Central memory CD4-positive, alpha-beta T cell (primary cell): ENCODE measurements around the gene S100A7.

ENCODE experiments used
- DNase-seq: peaks from one replicate; pipeline ENCODE4 v3.0.0; 2022
- total RNA-seq, 3 experiments: gene quantifications; one replicate each; lab custom pipeline; 2026; lab: John Stamatoyannopoulos, UW

The S100A7 gene
- total RNA-seq: 0 reads per million in 3 experiments

- DNase-seq: no peak
Observed at GRCh38 chr1:153460551-153460950, at the start of gene S100A7. Gene S100A7 (minus strand): TSS chr1:153460651. CDS start chr1:153459013, 1,638 bp downstream.

- peak; percentile 40 for DNase-seq
Observed at GRCh38 chr1:153509729-153510354, 49.4 kb upstream of the S100A7 start.

DNA sequence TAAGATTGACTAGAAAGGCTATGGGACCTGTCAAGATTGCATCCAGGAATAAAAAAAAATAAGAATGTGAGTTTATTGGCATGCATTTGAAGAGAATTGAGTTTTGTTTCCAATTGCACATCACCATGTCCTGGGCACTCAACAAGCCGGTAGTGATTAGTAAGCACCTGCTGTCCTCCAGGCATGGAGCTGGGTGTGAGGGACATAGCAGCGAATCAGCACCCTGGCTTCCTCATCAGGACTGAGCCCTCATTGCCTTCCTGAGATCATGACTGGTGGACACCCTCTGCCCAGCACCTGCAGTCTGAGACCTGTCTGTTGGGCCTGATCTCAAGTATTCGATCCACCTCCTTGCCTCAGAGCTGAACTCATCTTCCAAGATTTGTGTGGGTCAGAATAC, 48.6 kb upstream of the S100A7 start:
- DNase-seq: no peak

DNA sequence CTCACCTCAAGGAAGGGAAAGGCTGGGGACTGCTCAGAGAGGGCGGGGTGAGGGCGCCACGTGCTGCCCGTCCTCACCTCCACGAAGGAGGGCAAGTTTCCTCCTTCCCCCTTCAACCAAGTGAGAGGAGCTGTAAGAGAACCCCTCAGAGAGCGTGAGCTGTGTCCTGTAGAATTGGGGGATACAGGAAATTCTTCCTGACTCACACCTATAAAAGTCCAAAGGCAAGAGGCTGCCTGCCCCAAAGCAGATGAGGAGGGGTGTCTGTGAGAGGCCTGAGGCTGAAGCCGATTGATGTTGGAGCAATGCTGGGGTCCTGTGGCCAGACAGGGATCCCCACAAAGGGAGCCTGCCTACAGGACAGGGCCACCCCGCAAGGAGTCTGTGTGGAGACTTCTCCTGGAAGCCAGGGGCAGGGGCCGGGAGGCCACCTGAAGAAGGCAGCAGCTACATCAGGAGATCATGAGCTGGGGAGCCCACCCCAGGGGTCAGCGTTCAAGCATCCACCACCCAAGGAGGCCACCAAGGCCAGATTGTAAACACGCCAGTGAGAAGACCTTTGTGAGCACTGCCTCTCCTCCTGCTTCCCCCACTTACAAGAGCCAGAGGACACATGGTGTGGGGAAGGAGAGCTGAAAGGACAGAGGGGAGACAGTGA, 47.6 kb upstream of the S100A7 start:
- no peak for DNase-seq

DNA sequence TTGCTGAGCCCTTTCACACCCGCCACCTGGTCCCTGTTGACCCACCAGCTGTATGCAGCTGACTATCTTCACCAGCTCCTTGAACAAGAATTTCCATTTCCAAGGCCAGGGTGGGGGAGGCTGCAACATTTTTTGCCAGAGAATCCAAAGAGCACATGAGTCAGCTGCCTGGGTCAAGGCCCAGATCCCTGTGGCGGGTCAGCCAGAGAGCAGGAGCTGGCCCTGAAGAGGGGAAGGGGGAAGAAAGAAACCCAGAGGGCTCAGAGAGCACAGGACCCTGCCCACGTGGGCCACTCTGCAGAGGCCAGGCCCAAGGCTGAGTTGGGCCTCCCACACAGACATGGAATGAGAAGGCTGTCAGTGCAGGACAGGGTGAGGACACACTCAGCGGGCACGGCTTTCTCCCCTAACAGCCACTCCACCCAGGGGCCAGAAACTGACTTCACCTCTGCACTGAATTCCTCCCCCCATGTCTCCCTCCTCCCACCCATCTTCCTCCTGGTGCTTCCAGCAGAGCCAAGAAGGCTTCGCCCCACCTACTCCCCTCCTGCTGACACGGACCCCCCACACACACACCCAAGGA, 46.5 kb upstream of the S100A7 start:
- no peak for DNase-seq

GRCh38 chr1:153506386-153506785, 45.9 kb upstream of the S100A7 start:
- no peak for DNase-seq

DNA sequence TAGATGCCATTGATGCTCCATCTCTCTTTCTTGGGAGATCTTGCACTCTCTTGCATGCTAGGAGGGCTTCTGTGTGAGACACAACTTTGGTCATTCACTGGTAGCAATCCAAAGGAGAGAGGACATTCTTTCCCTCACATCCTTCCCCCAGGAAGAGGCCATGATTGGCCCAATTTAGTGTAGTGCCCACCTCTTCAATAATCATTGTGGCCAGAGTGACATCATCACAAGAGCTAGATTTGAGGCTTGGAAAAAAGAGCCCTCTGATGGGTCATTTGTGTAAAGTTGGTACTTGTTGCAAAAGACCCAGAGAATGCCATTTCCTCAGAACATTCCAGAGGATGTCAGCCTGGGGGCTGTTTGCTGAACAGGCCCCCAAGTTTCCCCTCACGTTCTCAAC, 45.1 kb upstream of the S100A7 start:
- DNase-seq: no peak

GRCh38 chr1:153503766-153504165, 43.3 kb upstream of the S100A7 start:
- no peak for DNase-seq

DNA sequence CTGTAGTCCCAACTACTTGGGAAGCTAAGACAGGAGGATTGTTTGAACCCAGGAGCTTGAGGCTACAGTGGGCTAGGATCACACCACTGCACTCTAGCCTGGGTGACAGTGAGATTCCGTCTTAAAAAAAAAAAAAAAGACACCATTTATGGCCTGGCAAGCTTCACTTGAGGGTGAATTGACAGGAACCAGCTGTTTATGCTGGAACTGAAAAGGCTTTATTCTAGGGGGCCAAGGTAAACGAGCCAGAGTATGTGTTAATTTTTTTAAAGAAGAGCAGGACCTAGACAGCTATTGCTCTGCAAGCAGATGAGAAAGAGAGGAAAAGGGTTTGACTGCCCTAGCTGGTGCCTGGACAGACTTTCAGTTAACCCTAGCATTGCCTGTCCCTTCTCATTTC, 38.3 kb upstream of the S100A7 start:
- no peak for DNase-seq

DNA sequence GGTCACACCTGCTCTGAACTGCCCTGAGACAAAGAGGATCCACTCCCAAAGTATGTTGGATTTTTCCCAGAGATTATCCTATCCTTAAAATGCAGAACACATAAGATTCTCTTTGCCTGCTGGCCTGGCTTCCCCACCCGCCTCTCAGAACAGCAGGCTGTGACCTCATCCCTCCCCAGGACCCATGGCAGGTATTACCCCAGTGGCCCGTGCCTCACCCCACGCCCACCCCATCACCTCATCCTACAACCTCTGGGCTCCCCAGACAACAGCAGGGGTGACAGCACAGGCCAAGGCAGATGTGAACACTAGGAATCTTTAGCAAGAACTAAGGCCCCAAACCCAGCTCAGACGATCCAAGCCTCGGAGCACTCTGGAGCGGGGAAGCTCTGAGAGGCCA, 35.1 kb upstream of the S100A7 start:
- no peak for DNase-seq

- peak; percentile 49 for DNase-seq
Observed at GRCh38 chr1:153494976-153495535, 34.6 kb upstream of the S100A7 start.

GRCh38 chr1:153493343-153493960, 33.0 kb upstream of the S100A7 start:
- DNase-seq: no peak

GRCh38 chr1:153490272-153491051, 30.0 kb upstream of the S100A7 start:
- DNase-seq: no peak

DNA sequence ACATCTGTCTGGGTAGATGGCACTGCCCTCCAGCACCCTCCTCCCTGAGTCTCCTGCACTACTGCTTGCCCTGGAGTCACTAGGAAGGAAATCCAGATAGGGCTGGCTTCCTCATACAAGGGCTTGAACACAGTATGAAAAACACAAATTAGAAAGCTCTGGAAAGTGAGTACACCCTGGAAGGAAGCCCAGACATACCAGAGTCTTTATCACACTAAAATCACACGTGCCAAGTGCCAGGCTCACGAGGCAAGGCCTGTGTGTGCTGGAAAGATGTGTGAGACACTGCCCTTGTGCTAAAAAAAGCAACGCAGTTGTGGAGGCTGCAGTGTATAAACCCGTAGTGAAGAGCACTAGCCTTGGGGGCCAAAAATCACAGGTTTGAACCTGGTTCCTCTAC, 28.3 kb upstream of the S100A7 start:
- no peak for DNase-seq

DNA sequence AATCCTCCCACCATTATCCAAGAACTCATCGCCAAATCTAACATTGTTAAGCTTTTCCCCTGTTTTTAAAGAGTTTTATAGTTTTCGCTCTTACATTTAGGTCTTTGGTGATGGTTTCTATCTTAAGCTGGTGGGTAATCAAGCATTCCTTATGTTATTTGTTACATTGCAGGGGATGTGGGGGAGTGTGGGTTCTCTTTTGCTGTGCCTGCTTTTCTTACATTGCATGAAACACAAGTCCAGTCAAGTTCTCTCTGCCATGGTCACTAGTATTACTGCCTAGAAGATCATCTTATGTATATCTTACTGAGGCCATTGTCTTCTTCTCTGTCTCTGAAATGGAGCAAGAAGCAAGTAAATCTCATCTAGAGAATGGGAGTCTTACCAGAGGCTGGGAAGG, 27.3 kb upstream of the S100A7 start:
- DNase-seq: no peak

- no peak for DNase-seq
Observed at GRCh38 chr1:153485863-153486262, 25.4 kb upstream of the S100A7 start.

- DNase-seq: no peak
Observed at GRCh38 chr1:153483776-153484175, 23.3 kb upstream of the S100A7 start.

DNA sequence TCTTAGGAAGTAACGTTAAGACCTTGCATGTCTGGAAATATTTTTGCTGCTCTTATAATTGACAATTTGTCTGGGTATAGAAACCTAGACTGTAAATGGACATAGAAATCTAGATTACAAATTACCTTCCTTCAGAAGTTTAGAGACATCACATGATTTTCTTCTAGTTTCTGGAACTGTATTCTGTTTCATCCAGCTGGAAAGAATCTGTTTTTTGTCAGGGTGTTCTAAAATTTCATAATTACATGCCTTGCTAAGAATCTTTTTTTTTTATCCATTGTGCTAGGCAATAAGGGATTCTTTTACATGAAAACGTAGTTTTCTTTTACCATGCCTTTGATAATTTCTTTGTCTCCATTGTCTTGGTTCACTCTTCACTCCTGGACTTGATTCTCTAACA, 20.7 kb upstream of the S100A7 start:
- no peak for DNase-seq

- DNase-seq: no peak
Observed at GRCh38 chr1:153478692-153479618, 18.5 kb upstream of the S100A7 start.

DNA sequence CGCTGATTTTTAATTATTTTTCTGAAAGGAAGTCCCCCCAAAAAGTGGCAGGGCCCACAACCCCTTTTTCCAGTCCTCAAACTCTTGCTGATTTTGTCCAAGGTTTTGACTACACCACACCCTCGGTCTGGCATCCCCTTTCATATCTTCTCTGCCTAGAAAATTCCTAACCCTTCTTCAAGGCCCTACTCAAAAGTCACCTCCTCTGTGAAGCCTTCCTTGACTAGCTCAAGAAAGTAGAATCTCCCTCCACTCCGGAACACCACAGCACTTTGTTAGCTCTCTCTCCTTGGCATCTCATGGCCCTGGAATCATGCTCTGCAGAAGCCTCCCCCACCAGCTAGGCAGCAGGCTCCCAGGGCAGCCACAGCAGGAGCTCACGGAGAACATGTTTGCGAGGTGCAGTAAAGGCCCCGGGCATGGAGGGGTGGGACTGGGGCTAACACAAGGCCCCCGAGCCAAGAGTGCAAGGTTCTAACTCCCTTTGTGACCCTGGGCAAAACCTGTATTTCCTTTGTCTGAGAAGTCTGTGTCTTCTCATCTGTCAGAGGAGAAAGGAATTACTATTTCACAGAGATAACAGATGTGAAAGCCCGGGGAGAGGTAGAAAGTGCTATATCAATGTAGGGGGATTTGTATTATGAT, 17.7 kb upstream of the S100A7 start:
- DNase-seq: no peak

GRCh38 chr1:153476491-153477093, 16.1 kb upstream of the S100A7 start:
- no peak for DNase-seq
